Stimulated activated naive CD4-positive, alpha-beta T cell (primary cell): ENCODE results near the gene C9orf85.

Source experiments
- DNase-seq, 6 experiments: peaks; one replicate each; lab custom pipeline; 2025; lab: John Stamatoyannopoulos, UW

C9orf85 gene

DNA sequence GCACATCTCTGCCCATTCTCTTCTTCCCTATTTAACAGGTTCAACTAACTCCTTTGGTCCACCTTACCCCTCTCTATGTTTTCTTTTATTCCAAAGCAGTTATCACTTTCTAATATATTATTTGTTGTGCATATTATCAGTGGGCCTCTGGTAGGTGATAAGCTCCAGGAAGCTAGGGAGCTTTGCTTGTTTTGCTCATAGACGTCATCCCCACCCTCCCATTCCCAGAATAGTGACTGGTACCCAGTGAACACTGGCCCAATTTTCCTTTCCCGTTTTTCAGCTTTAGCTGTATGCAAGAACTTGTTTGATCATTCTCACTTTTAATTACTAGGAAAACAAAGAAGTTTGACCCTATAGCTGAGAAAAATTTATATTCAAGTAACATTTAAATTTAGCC is 7.4 kb upstream of the C9orf85 start:
- DNase-seq, result no peak

GRCh38 chr9:71908825-71909224 is 2.6 kb upstream of the C9orf85 start:
- no peak for DNase-seq

- DNase-seq, result peak in 5 of 6 experiments; percentile 7 to 34 (median 31)
These were observed 1.4 kb upstream of the C9orf85 start for GRCh38 chr9:71909887-71910649.

- DNase-seq, result no peak
These were observed 784 bp upstream of the C9orf85 start for GRCh38 chr9:71910650-71911060.

- DNase-seq, result no peak
These were observed 483 bp downstream of the C9orf85 start for GRCh38 chr9:71911908-71912335.

DNA sequence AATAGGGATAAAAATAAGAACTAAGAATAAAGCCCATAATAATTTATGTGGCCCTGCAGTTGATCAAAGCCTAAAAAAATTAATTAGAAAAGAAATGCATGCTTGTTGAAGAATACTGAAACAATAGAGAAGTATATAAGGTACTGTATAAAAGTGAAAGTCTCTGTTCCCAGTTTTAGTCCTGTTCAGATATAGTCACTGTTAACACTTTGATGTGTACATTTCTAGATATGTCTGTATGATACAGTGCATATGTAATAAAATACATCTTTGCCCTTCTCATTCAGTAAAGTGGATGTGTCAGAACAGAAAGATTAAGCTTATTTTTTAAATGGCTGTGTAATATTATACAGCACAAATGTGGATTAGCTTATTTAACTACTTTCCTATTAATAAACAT is 4.1 kb downstream of the C9orf85 start:
- DNase-seq, result no peak

- no peak for DNase-seq
These were observed 5.5 kb downstream of the C9orf85 start for GRCh38 chr9:71916834-71917534.

DNA sequence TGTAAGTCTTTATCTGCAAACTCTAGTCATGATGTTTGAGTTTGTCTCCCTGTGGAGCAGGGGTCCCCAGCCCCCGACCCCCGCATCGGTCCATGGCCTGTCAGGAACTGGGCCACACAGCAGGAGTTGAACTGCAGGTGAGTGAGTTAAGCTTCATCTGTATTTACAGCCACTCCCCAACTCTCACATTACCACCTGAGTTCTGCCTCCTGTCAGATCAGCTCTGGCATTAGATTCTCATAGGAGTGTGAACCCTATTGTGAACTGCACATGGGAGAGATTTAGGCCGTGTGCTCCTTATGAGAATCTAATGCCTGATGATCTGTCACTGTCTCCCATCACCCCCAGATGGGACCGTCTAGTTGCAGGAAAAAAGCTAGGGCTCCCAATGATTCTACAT is 7.0 kb downstream of the C9orf85 start:
- DNase-seq, result no peak

GRCh38 chr9:71920456-71921189 is 9.2 kb downstream of the C9orf85 start:
- no peak for DNase-seq

DNA sequence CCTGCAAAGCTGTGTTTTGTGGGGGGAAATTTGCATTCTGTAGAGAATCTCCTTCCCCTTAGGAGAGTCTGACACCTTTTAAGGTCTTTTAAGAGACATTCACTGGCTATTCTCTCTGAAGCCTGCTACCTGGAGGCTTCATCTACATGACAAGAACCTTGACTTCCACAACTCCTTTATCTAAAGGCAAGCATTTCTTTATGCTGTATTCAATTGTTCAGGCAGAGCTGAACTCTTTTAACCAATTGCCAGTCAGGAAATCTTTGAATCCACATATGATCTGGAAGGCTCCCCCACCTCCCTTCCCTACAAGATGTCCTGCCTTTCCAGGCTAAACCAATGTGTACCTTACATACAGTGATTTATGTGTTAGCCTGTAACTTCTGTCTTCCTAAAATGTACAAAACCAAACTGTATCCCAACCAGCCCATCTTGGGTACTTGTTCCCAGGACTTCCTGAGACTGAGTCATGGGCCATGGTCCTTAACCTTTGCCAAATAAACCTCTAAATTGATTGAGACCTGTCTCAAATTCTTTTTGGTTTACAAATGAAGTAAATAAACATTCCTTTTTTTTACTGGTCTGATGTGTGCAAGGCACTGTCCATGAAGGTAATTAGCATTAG is 9.9 kb downstream of the C9orf85 start:
- DNase-seq, result no peak

DNA sequence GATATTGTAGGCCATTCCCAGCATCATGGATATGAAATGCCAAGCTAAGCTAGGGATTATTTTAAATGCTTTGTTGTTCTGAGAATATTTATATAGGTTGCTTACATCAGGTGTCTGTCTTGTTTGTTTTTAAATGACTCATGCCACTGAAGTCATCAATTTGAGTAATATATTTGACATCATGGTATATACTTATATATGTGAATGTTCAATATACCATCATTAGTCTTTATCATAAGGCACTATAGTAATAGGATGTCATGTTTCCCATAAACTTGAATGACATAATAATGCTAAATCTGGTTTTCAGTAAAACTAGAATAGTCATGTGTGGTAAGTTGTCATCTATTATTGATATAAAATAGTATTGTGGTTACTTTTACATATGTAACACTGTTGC is 13.1 kb downstream of the C9orf85 start:
- no peak for DNase-seq

GRCh38 chr9:71925834-71926233 is 14.4 kb downstream of the C9orf85 start:
- no peak for DNase-seq

DNA sequence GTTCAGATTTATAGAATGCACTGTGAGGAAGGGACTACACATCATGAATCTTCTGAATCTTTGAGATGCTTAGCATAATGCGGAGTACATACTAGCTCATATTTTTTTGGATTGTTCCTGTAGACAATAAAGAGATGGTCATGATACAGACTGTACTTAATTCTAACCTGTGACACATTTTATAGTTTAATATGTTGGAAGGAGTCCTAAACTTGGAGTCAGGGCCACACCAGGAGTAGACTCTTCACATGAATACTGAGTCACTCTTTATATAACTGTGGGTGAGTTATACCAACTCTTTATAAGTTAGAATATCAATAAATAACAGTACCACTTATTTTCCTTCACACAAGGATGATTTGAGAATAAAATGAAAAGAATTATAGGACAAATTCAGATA is 16.9 kb downstream of the C9orf85 start:
- DNase-seq, result no peak

DNA sequence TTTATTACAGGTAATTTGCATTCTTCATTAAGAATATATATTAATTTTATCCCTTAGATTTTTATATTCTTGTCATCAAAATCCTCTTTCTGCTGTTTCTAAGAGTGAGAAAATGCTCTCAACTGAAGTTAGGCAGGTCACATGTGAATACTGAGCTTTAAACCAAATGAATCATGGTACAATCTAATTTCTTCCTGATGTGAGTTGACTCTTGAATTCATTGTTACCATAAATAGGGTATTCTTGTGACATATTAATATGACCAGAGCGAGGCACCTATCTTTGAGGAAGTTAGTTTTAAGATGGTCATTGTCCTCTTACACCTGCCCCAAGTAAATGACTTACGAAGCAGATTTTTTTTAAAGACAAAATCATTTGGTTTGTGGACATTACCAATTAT is 17.4 kb downstream of the C9orf85 start:
- DNase-seq, result no peak

DNA sequence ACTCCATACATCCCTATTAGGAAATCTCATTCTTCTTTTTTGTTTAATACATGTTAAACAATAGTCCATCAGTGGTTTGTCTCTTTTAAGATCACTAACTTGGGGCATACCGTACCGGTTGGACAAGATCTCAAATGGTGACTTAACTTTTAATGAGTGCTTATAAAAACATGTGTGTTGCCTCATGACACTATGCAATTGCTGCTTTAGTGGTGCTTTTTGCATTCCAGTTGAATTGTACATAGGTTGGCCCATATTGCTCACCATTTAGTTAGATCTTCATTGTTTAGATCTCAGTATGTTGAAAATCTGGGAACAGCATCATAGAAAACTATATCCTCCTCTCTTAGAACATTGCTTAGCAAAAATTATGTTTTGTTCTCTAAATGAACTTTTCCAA is 17.8 kb downstream of the C9orf85 start:
- DNase-seq, result no peak

GRCh38 chr9:71929791-71930440 is 18.5 kb downstream of the C9orf85 start:
- no peak for DNase-seq

- DNase-seq, result no peak
These were observed 19.7 kb downstream of the C9orf85 start for GRCh38 chr9:71931166-71931565.

GRCh38 chr9:71936066-71936465 is 24.6 kb downstream of the C9orf85 start:
- DNase-seq, result no peak

- no peak for DNase-seq
These were observed 25.7 kb downstream of the C9orf85 start for GRCh38 chr9:71937070-71937625.

GRCh38 chr9:71937898-71938297 is 26.5 kb downstream of the C9orf85 start:
- no peak for DNase-seq

DNA sequence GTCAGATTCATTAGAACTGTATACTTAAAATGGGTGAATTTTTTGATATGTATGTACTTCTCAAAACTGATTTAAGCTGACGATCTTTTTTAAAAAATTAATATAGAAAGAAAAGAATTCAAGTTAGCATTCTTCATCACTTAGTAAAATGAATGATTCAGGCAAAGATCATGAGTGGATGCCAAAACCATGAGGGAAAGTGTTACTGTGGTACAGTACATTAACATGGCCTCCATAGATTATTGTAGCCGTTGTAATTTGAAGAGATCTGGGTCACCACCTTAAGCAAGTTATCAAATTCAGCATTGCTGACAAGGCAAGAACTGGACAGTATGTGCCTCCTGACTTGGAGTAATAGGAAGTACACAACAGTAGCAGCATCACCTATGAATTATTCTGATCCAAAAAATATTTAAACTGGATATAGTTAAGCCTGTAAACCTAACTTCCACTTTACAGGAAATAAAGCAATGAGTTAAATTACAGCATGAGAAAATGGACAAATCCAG is 29.7 kb downstream of the C9orf85 start:
- no peak for DNase-seq
